K562 (cell line): ENCODE data around the gene NCAPG2. TPM values are rescaled to one million over a fixed set of nuclear protein-coding genes. Genes with fewer than 3 reads are reported as not detected.

ENCODE experiments used
- ATAC-seq: fragments of 200-7000 bp; cut with Tn5 transposase; 3 replicates; pipeline ENCODE4 v1.9.1; 2020; ENCODE audit warnings: moderate library complexity
- BruUV-seq: library from RNA; stranded (reverse); fragments of 400-500 nt; replicated peaks from 2 replicates; lab custom pipeline; 2021; lab: Mats Ljungman, UMichigan
- CTCF ChIA-PET: fragments of 300-600 bp; formaldehyde crosslinking; extraction: SDS; loops from one replicate; lab custom pipeline; 2021; ENCODE audit warnings: low intra/inter-chr PET ratio; lab: Yijun Ruan, JAX
- POLR2A ChIA-PET: fragments of 300-600, 350-650 bp; sonication (Branson Sonifier 250); formaldehyde crosslinking; extraction: SDS; loops from one replicate; lab custom pipeline; 2021; ENCODE audit warnings: antibody characterized with exemption, inconsistent platforms; lab: Yijun Ruan, JAX
- DNase-seq, 4 experiments: peaks; one replicate each; pipeline versions ENCODE4 v3.0.0 to v3.0.0-alpha.2; 2011 to 2018; ENCODE audit warnings: low spot score in 3 of 4, mixed read lengths in 3 of 4; ENCODE audit errors: extremely low read depth in 1 of 4
- FAIRE-seq: peaks from 2 replicates; lab custom pipeline; 2011; peaks lifted over from hg19 to GRCh38; lab: Jason Lieb, UNC
- H2AFZ ChIP-seq: 2 replicates; pipeline ENCODE4 v1.6.0; 2011; ENCODE audit warnings: low read depth, low read length, control low read depth, inconsistent platforms
- H3K27ac ChIP-seq: fragments of 200-600 bp; 3 replicates; pipeline ENCODE4 v1.8.0; 2011; ENCODE audit warnings: low read depth, mild to moderate bottlenecking, control low read depth, inconsistent platforms, low read length, moderate library complexity, mixed read lengths; ENCODE audit errors: extremely low read depth
- H3K27me3 ChIP-seq, 2 experiments: fragments of 300-600 bp in 1 of 2; 2 replicates in 1 of 2; 3 replicates in 1 of 2; pipeline versions ENCODE4 v1.6.0 to v1.8.0; 2011; ENCODE audit warnings: inconsistent platforms in 2 of 2, low read length in 2 of 2, mild to moderate bottlenecking in 1 of 2, mixed read lengths in 1 of 2, moderate library complexity in 1 of 2; ENCODE audit not compliant: control insufficient read depth in 2 of 2, insufficient read depth in 2 of 2
- H3K36me3 ChIP-seq: fragments of 300-600 bp; 3 replicates; pipeline ENCODE4 v1.8.0; 2011; ENCODE audit warnings: mild to moderate bottlenecking, low read length, inconsistent platforms; ENCODE audit not compliant: control insufficient read depth, insufficient read depth
- H3K4me1 ChIP-seq, 2 experiments: fragments of 200-600 bp in 1 of 2; replicated peaks in 1 of 2; 2 replicates in 1 of 2; 3 replicates in 1 of 2; pipeline versions ENCODE4 v1.5.1 to v1.8.0; 2011; ENCODE audit warnings: inconsistent platforms in 2 of 2, low read length in 2 of 2, mild to moderate bottlenecking in 1 of 2, mixed read lengths in 1 of 2, moderate library complexity in 1 of 2; ENCODE audit not compliant: control insufficient read depth in 2 of 2, insufficient read depth in 2 of 2
- H3K4me2 ChIP-seq: 2 replicates; pipeline ENCODE4 v1.6.1; 2011; ENCODE audit warnings: low read length, control low read depth, inconsistent platforms, mixed read lengths; ENCODE audit not compliant: insufficient read depth
- H3K4me3 ChIP-seq: fragments of 200-600 bp; sonication (generic), shearing (Covaris generic); 2 replicates; pipeline ENCODE4 v1.5.1; 2016; ENCODE audit warnings: control low read depth, inconsistent platforms
- H3K79me2 ChIP-seq: fragments of 200-600 bp; 3 replicates; pipeline ENCODE4 v1.8.0; 2011; ENCODE audit warnings: low read length, inconsistent platforms; ENCODE audit not compliant: control insufficient read depth, insufficient read depth
- H3K9ac ChIP-seq, 2 experiments: 2 replicates each; pipeline versions ENCODE4 v1.6.0 to v1.6.1; 2011; ENCODE audit warnings: low read depth in 2 of 2, low read length in 2 of 2, control low read depth in 1 of 2, inconsistent platforms in 1 of 2, mild to moderate bottlenecking in 1 of 2, mixed read lengths in 1 of 2; ENCODE audit not compliant: insufficient read depth in 1 of 2
- H3K9me1 ChIP-seq: one replicate; pipeline ENCODE4 v1.6.0; 2011; ENCODE audit warnings: inconsistent platforms, mild to moderate bottlenecking, low read length, moderate library complexity; ENCODE audit not compliant: control insufficient read depth, insufficient read depth
- H3K9me3 ChIP-seq: replicated peaks from 2 replicates; pipeline ENCODE4 v1.5.1; 2011; ENCODE audit warnings: low read depth, low read length, inconsistent platforms; ENCODE audit not compliant: control insufficient read depth, insufficient read depth
- H4K20me1 ChIP-seq: replicated peaks from 2 replicates; pipeline ENCODE4 v1.6.1; 2011; ENCODE audit warnings: low read length, inconsistent platforms, mixed read lengths; ENCODE audit not compliant: control insufficient read depth, insufficient read depth
- CBFA2T3 ChIP-seq: fragments of 450-650 bp; IDR thresholded peaks from 2 replicates; pipeline ENCODE4 v1.6.1; 2017
- CBFB ChIP-seq: sonication (generic); formaldehyde crosslinking; IDR thresholded peaks from 2 replicates; pipeline ENCODE4 v1.4.0; 2020; ENCODE audit warnings: mild to moderate bottlenecking, missing genetic modification reagents
- EP300 ChIP-seq: IDR thresholded peaks from 2 replicates; pipeline ENCODE4 v1.6.1; 2012; ENCODE audit warnings: low read length, improper control_type of control experiment
- HOXB6 ChIP-seq: fragments of 250-450 bp; sonication (Bioruptor Pico); IDR thresholded peaks from 2 replicates; pipeline ENCODE4 v1.5.1; 2022; ENCODE audit warnings: mild to moderate bottlenecking, borderline replicate concordance
- PCBP1 ChIP-seq: fragments of 200-400 bp; formaldehyde crosslinking; IDR thresholded peaks from 2 replicates; pipeline ENCODE4 v1.6.1; 2018; ENCODE audit warnings: mild to moderate bottlenecking, low read depth, low read length; ENCODE audit not compliant: poor library complexity, severe bottlenecking
- PHB2 ChIP-seq: fragments of 450-650 bp; IDR thresholded peaks from 2 replicates; pipeline ENCODE4 v1.6.1; 2017; ENCODE audit warnings: low read depth
- PHF20 ChIP-seq: fragments of 450-650 bp; IDR thresholded peaks from 2 replicates; pipeline ENCODE4 v1.6.1; 2018; ENCODE audit not compliant: partially characterized antibody
- TARDBP ChIP-seq: fragments of 450-650 bp; IDR thresholded peaks from 2 replicates; pipeline ENCODE4 v1.6.1; 2016
- ZFP30 ChIP-seq: fragments of 250-450 bp; sonication (Bioruptor Pico); IDR thresholded peaks from 2 replicates; pipeline ENCODE4 v1.8.0; 2022; ENCODE audit warnings: moderate library complexity, mild to moderate bottlenecking, inconsistent platforms, borderline replicate concordance
- ZNF274 ChIP-seq: IDR thresholded peaks from 2 replicates; pipeline ENCODE4 v1.6.1; 2011; ENCODE audit warnings: low read depth, mild to moderate bottlenecking, low read length, moderate library complexity, borderline replicate concordance
- ZNF75A ChIP-seq: fragments of 450-650 bp; formaldehyde crosslinking; IDR thresholded peaks from 2 replicates; pipeline ENCODE4 v1.4.0; 2020; ENCODE audit warnings: mild to moderate bottlenecking
- WGBS: fragments of 100-300 bp; shearing (Covaris generic); methylation state at CpG from one replicate; pipeline ENCODE4 v1.1.6; 2016; ENCODE audit warnings: low coverage, mixed read lengths; ENCODE audit not compliant: insufficient coverage; ENCODE audit errors: missing lambda C conversion rate; 5-methylcytosine and 5-hydroxymethylcytosine counted together
- in situ Hi-C: fragments of 300-500 bp; cut with MboI; formaldehyde crosslinking; loops from 4 replicates; pipeline ENCODE4 v1.15.0; 2018; ENCODE audit warnings: inconsistent platforms, mixed read lengths
- intact Hi-C: fragments of 100-400 bp; cut with micrococcal nuclease; formaldehyde crosslinking; loops from 2 replicates; pipeline ENCODE4 v1.14.2; 2022
- polyA plus RNA-seq, 8 experiments: library from polyadenylated mRNA; depleted of rRNA in 4 of 8; stranded (reverse) in 5 of 8; unstranded in 3 of 8; fragments of >200 nt; fragmentation: Nextera tagmentation in 2 of 8; fragmentation: Illumina TruSeq in 1 of 8; extraction: Ambion mirVana in 2 of 8; extraction: Trizol in 1 of 8; gene quantifications; 2 replicates each; pipeline versions ENCODE4 v1.2.1 to v1.2.3, GENCODE V29; 2011 to 2014; ENCODE audit warnings: inconsistent platforms in 1 of 8, missing spikeins in 1 of 8
- total RNA-seq, 7 experiments: library from RNA; depleted of rRNA in 6 of 7; stranded (reverse); fragments of >200 nt in 6 of 7; fragmentation: Illumina TruSeq in 2 of 7; extraction: Trizol in 2 of 7; gene quantifications; 2 replicates each; pipeline versions ENCODE4 v1.2.1 to v1.2.3, GENCODE V29; 2011 to 2021; ENCODE audit warnings: low replicate concordance in 1 of 7
- TF ChIP-seq, protein P1 (sequence below): fragments of 450-650 bp; IDR thresholded peaks from 2 replicates; pipeline ENCODE4 v1.6.1; 2018; ENCODE audit not compliant: partially characterized antibody
- TF ChIP-seq, protein P2 (sequence below), 2 experiments: fragments of 450-650 bp in 1 of 2; sonication (generic) in 1 of 2; formaldehyde crosslinking in 1 of 2; IDR thresholded peaks in 1 of 2; conservative IDR thresholded peaks in 1 of 2; 2 replicates each; pipeline versions ENCODE4 v1.6.1 to v1.8.1; 2016 to 2023; ENCODE audit warnings: mild to moderate bottlenecking in 2 of 2, moderate library complexity in 2 of 2, inconsistent platforms in 1 of 2, missing genetic modification reagents in 1 of 2

NCAPG2 gene
- total and polyA plus RNA-seq, 9 of the 15 experiments (the other 6 are each of a cell fraction or from before 2014, with no cell fraction given): 21.5 to 127 (median 86.1) TPM

DNA sequence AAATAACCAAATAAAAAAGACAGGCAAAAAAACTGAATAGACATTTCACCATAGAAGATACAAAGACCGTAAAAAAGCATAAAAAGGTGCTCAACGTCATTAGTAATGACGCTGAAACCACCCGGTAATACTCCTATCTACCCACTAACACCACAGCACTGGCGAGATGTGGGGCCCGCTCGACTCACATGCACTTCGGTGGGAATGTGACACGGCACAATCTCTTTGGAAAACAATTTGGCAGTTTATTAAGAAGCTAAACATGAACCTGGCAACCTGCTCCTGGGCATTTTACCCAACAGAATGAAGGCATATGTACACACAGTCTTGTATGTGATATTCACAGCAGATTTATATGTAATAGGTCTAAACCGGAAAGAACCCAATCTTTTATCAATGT, 42.8 kb upstream of the NCAPG2 start:
- TF ChIP-seq PCBP1 (no peak), ZFP30 (CRISPR knock-in tag) (no peak), ZNF75A (CRISPR knock-in tag) (no peak), ZNF274 (no peak), PHB2 (no peak), CBFB (CRISPR knock-in tag) (no peak), HOXB6 (CRISPR knock-in tag) (no peak), CBFA2T3 (no peak), TARDBP (no peak), EP300 (no peak), PHF20 (no peak)
- TF ChIP-seq, protein P1, sequence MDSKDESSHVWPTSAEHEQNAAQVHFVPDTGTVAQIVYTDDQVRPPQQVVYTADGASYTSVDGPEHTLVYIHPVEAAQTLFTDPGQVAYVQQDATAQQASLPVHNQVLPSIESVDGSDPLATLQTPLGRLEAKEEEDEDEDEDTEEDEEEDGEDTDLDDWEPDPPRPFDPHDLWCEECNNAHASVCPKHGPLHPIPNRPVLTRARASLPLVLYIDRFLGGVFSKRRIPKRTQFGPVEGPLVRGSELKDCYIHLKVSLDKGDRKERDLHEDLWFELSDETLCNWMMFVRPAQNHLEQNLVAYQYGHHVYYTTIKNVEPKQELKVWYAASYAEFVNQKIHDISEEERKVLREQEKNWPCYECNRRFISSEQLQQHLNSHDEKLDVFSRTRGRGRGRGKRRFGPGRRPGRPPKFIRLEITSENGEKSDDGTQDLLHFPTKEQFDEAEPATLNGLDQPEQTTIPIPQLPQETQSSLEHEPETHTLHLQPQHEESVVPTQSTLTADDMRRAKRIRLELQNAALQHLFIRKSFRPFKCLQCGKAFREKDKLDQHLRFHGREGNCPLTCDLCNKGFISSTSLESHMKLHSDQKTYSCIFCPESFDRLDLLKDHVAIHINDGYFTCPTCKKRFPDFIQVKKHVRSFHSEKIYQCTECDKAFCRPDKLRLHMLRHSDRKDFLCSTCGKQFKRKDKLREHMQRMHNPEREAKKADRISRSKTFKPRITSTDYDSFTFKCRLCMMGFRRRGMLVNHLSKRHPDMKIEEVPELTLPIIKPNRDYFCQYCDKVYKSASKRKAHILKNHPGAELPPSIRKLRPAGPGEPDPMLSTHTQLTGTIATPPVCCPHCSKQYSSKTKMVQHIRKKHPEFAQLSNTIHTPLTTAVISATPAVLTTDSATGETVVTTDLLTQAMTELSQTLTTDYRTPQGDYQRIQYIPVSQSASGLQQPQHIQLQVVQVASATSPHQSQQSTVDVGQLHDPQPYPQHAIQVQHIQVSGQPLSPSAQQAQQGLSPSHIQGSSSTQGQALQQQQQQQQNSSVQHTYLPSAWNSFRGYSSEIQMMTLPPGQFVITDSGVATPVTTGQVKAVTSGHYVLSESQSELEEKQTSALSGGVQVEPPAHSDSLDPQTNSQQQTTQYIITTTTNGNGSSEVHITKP: no peak
- TF ChIP-seq, protein P2, sequence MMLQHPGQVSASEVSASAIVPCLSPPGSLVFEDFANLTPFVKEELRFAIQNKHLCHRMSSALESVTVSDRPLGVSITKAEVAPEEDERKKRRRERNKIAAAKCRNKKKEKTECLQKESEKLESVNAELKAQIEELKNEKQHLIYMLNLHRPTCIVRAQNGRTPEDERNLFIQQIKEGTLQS (IDR thresholded peaks at IDR 0.05): no peak
- TF ChIP-seq, protein P2 (CRISPR knock-in tag; conservative IDR thresholded peaks at IDR 0.05): no peak
- POLR2A ChIA-PET: no interaction called here
- intact Hi-C loops: no loop called here

More for the DNA sequence above, 42.8 kb upstream of the NCAPG2 start:
- Histone ChIP-seq H3K36me3 (peaks cover 71% of the 10 kb centered on the region), H3K4me2 (no peak overlapping the region), H3K27ac (no peak overlapping the region), H3K9me3 (no peaks in the 10 kb centered on the region), H3K9me1 (no peaks in the 10 kb centered on the region), H3K9ac (no peak overlapping the region), H3K4me3 (no peak overlapping the region), H2AFZ (no peak overlapping the region), H4K20me1 (no peaks in the 10 kb centered on the region), H3K27me3 (no peaks in the 10 kb centered on the region), H3K4me1 (peaks cover 0 to 4% of the 10 kb centered on the region in 2 experiments; a peak in 3 of 5 replicates), H3K79me2 (no peaks in the 10 kb centered on the region)
- in situ Hi-C loops: no loop called here
- WGBS: 88% methylated on average over 10 of the region's 10 CpGs
- FAIRE-seq: no peak
- no TSS peak for BruUV-seq
- CTCF ChIA-PET: no interaction called here
- no peak for DNase-seq
- no peak for ATAC-seq
